GM12873 (cell line): ENCODE measurements around the gene HIP1R.

ENCODE experiments used
- CTCF ChIP-seq: IDR thresholded peaks from 2 replicates; pipeline ENCODE4 v1.5.1; 2012; ENCODE audit warnings: low read depth, mild to moderate bottlenecking, moderate library complexity, low read length, control low read depth; ENCODE audit not compliant: insufficient read depth; ENCODE audit errors: missing control alignments

HIP1R gene

DNA sequence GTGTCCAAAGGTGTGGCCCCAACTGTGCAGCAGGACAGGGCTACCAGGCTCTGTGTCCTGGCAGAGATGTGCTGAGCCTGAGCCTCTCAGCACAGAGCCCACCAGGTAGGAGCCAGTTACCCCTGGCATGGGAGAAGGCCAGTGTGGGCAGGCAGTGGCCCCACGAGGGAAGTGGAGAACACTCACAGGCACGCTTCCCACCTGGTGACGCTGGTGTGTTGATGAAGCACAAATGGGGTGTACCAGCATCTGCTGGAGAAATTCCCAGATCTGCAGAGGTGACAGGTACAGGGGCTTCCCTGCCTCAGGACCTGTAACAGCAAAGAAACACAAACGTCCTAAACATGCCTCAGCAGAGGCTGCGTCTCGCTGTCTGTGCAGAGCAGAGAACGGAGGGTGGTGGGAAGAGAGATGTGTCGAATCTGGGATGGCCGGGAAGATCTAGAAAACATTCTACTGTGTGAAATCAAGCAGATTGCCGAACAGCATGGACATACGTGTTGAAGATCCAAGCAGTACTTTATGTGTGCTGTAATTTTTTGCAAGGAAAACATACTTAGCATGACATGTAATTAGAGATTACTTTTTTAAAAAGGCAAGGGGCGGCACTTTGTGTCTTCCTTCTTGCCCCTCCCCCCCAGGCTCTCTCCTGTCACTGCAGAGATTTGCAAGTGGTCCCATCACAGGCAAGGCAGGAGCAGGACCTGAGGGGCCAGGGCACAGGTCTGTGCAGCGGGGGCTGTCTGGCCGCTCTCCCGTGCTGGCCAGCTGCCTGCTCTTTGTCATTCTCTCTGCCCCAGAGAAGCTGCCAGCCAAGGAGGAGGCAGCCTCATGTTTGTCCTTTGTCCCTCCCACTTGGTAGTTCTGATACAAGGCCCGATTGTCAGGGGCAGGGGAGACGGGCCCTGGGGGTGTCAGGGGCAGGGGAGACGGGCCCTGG lies 17.3 kb downstream of the HIP1R start:
- TF ChIP-seq CTCF = no peak

DNA sequence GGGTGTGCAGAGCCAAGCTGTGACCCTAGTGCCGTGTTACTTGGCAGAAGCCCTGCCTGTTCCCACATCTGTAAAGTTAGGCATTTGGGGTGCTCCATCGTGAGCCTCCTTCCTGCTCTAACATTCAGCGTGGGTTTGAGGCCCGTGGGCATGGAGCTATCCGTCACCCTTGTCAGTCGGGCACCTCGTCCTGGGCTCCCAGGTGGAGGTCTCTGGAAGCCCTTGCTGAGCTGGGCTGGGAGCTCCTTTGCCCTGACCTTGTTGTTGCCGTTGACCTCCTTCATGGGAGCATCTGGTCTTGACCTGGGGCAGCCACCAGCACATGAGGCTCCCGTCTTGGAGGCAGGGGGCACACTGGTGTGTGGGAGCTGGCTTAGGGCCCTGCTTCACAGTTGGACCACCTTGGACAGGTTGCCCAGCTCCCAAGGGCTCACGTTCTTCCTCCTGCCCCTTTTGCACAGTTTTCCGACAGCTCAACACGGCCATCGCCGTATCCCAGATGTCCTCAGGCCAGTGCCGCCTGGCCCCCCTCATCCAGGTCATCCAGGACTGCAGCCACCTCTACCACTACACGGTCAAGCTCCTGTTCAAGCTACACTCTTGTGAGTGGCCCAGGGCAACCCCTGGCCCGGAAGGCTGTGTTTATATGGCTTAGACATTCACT lies 18.5 kb downstream of the HIP1R start:
- TF ChIP-seq CTCF = no peak

DNA sequence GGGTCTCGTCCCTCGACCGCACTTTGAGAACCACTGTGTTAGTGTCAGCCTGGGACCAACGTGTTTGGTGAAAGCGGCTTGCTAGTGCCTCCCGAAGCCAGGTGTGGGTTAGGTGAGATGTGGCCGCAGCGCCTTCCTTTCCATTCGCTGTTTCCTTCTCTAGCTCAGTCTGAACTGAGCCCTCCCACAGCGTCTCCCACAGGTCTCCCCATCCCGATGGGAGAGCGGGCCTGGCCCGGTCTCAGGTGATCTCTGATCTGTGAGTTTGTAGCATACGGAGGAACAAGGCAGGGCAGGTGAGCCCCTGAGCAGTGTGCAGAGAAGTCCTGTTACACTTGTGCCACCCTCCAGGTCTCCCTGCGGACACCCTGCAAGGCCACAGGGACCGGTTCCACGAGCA lies 19.3 kb downstream of the HIP1R start:
- TF ChIP-seq CTCF = no peak

- no peak for TF ChIP-seq CTCF
Measured at GRCh38 chr12:122855071-122855829, 20.0 kb downstream of the HIP1R start.

DNA sequence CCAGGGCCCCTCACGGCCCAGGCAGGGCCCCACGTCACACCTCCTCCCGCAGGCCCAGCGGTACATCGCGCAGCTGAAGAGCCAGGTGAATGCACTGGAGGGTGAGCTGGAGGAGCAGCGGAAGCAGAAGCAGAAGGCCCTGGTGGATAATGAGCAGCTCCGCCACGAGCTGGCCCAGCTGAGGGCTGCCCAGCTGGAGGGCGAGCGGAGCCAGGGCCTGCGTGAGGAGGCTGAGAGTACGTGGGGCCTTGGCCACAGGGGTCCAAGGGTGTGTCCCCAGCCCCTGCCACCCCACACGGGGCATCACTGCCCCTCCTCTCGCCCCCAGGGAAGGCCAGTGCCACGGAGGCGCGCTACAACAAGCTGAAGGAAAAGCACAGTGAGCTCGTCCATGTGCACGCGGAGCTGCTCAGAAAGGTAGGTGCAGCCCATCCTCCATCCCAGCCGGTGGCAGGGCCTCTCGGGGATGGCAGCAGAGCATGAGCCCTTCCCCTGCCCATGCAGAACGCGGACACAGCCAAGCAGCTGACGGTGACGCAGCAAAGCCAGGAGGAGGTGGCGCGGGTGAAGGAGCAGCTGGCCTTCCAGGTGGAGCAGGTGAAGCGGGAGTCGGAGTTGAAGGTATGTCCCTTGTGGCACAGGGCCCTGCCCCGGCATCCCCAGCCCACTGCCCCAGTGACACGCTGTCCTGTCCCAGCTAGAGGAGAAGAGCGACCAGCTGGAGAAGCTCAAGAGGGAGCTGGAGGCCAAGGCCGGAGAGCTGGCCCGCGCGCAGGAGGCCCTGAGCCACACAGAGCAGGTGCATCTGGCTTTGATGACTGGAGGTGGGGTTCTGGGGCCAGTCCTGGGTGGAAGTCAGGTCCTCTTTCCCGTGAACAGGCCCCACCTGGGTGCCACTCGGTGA lies 20.9 kb downstream of the HIP1R start:
- no peak for TF ChIP-seq CTCF

DNA sequence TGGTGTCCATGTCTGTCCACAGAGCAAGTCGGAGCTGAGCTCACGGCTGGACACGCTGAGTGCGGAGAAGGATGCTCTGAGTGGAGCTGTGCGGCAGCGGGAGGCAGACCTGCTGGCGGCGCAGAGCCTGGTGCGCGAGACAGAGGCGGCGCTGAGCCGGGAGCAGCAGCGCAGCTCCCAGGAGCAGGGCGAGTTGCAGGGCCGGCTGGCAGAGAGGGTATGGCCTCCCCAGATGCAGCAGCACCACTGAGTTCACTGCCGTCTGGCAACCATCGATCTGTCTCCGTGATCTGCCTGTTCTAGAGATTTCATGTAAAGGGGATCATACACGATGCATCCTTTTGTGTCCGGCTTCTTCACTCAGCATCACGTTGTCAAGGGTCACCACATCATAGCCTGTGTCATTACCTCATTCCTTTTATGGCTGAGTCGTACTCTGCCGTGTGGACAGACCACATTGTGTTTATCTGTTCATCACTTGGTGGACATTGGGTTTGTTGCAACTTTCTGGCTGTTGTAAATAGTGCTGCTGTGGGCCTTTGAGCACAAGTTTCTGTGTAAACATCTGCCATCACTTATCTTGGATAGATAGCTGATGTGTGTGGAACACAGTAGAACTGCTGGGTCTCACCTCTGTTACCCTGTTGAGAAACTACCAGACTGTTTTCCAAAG lies 21.9 kb downstream of the HIP1R start:
- TF ChIP-seq CTCF = no peak
